Prostate gland (tissue), 2 donors: ENCODE results near the gene ITGAX. TPM values are rescaled to one million over a fixed set of nuclear protein-coding genes. Genes with fewer than 3 reads are reported as not detected.

ENCODE experiments used
- DNase-seq: peaks from one replicate; pipeline ENCODE4 v3.0.0-alpha.2; 2019; ENCODE audit warnings: low spot score
- H3K27ac ChIP-seq, 2 donors: fragments of 200-600 bp; sonication (generic); 2 replicates each; pipeline ENCODE4 v1.5.1; 2017 to 2019
- H3K27me3 ChIP-seq: fragments of 200-600 bp; sonication (generic); replicated peaks from 2 replicates; pipeline ENCODE4 v1.5.1; 2019; ENCODE audit not compliant: insufficient read depth
- H3K36me3 ChIP-seq, 2 donors: fragments of 200-600 bp; sonication (generic); 1 replicate in 1 of 2; 2 replicates in 1 of 2; pipeline versions ENCODE4 v1.5.1 to v1.8.1; 2017 to 2019
- H3K4me1 ChIP-seq: fragments of 200-600 bp; sonication (generic); replicated peaks from 2 replicates; pipeline ENCODE4 v1.5.1; 2019
- H3K4me3 ChIP-seq, 2 donors: fragments of 200-600 bp; sonication (generic); 2 replicates each; pipeline ENCODE4 v1.5.1; 2017 to 2019
- H3K9me3 ChIP-seq: fragments of 200-600 bp; sonication (generic); 2 replicates; pipeline ENCODE4 v1.5.1; 2017
- POLR2A ChIP-seq: fragments of 450-650 bp; IDR thresholded peaks from one replicate; pipeline ENCODE4 v1.6.1; 2016; ENCODE audit warnings: antibody characterized with exemption, mild to moderate bottlenecking
- POLR2AphosphoS5 ChIP-seq: sonication (generic); formaldehyde crosslinking; IDR thresholded peaks from one replicate; pipeline ENCODE4 v1.6.1; 2017; ENCODE audit warnings: antibody characterized with exemption
- WGBS: methylation state at CpG from one replicate; pipeline ENCODE4 v1.1.5; 2018; 5-methylcytosine and 5-hydroxymethylcytosine counted together
- intact Hi-C: fragments of 100-400 bp; cut with DNase I; formaldehyde crosslinking; loops from one replicate; pipeline ENCODE4 v1.14.2; 2022
- total RNA-seq, 2 donors: library from RNA; depleted of rRNA; stranded (reverse); fragments of >200 nt; gene quantifications; one replicate each; pipeline ENCODE4 v1.1.0, GENCODE V29; 2016
- TF ChIP-seq, protein P1 (sequence below), 4 experiments: fragments of 200-600 bp in 2 of 4; fragments of 450-650 bp in 2 of 4; sonication (generic) in 2 of 4; IDR thresholded peaks; 1 replicate in 3 of 4; 2 replicates in 1 of 4; pipeline ENCODE4 v1.5.1; 2016 to 2019; ENCODE audit warnings: antibody characterized with exemption in 4 of 4, mild to moderate bottlenecking in 2 of 4, moderate library complexity in 2 of 4

ITGAX gene
- total RNA-seq, 2 donors from 2014 or later: 2.0 to 3.7 TPM

DNA sequence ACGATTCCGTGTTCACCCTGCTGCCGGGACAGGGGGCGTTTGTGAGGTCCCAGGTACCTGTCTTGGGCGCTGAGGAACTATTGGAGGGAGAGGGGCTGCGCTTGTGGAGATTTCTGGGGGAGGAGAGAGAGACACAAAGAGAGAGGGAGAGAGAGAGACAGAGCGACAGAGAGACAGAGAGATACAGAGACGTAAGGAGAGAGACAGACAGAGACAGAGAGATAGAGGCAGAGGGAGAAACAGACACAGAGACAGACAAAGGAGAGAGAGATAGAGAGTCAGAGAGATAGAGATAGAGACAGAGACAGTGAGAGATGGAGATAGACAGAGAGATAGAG lies 24.5 kb upstream of the ITGAX start:
- no peak for DNase-seq
- no peak for TF ChIP-seq POLR2AphosphoS5
- TF ChIP-seq POLR2A: no peak
- TF ChIP-seq, protein P1, sequence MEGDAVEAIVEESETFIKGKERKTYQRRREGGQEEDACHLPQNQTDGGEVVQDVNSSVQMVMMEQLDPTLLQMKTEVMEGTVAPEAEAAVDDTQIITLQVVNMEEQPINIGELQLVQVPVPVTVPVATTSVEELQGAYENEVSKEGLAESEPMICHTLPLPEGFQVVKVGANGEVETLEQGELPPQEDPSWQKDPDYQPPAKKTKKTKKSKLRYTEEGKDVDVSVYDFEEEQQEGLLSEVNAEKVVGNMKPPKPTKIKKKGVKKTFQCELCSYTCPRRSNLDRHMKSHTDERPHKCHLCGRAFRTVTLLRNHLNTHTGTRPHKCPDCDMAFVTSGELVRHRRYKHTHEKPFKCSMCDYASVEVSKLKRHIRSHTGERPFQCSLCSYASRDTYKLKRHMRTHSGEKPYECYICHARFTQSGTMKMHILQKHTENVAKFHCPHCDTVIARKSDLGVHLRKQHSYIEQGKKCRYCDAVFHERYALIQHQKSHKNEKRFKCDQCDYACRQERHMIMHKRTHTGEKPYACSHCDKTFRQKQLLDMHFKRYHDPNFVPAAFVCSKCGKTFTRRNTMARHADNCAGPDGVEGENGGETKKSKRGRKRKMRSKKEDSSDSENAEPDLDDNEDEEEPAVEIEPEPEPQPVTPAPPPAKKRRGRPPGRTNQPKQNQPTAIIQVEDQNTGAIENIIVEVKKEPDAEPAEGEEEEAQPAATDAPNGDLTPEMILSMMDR (IDR thresholded peaks at IDR 0.05): no peak
- WGBS: 42% methylated on average over 8 of the region's 8 CpGs
- no peaks in the 10 kb centered on the region for H3K36me3 ChIP-seq
- H3K4me1 ChIP-seq: no peaks in the 10 kb centered on the region
- intact Hi-C loops: no loop called here
- H3K27me3 ChIP-seq: peaks cover 20% of the 10 kb centered on the region
- no peak overlapping the region for H3K27ac ChIP-seq
- H3K4me3 ChIP-seq: no peak overlapping the region
- H3K9me3 ChIP-seq: no peaks in the 10 kb centered on the region

DNA sequence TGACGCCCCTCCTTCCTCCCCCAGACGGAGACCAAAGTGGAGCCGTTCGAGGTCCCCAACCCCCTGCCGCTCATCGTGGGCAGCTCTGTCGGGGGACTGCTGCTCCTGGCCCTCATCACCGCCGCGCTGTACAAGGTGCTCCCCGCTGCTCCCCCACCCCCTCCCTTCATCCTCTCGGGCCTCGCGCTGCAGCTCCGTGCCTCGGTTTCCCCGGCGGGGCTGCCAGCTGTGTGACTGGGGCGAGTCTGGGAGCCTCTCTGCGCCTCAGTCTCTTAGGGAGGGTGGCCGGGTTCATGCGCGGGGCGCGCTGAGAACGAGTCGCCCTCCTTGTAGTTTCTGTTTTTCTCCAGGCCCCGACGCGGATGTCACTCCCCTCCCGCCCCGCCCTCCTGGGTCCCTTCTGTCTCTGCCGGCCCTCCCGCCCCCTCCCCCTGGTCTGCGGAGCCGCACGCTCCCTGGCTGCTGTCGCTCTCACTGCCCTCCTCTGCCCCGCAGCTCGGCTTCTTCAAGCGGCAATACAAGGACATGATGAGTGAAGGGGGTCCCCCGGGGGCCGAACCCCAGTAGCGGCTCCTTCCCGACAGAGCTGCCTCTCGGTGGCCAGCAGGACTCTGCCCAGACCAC lies 23.7 kb upstream of the ITGAX start:
- intact Hi-C loops: no loop called here
- Histone ChIP-seq H3K36me3 (no peaks in the 10 kb centered on the region), H3K27me3 (peaks cover 20% of the 10 kb centered on the region), H3K9me3 (no peaks in the 10 kb centered on the region), H3K4me1 (no peaks in the 10 kb centered on the region), H3K4me3 (peak overlapping the region; percentile 9 to 20), H3K27ac (no peak overlapping the region)
- no peak for DNase-seq
- TF ChIP-seq POLR2AphosphoS5 (no peak), POLR2A (no peak)
- TF ChIP-seq, protein P1 (IDR thresholded peaks at IDR 0.05): no peak
- WGBS: 2% methylated on average over 36 of the region's 46 CpGs

DNA sequence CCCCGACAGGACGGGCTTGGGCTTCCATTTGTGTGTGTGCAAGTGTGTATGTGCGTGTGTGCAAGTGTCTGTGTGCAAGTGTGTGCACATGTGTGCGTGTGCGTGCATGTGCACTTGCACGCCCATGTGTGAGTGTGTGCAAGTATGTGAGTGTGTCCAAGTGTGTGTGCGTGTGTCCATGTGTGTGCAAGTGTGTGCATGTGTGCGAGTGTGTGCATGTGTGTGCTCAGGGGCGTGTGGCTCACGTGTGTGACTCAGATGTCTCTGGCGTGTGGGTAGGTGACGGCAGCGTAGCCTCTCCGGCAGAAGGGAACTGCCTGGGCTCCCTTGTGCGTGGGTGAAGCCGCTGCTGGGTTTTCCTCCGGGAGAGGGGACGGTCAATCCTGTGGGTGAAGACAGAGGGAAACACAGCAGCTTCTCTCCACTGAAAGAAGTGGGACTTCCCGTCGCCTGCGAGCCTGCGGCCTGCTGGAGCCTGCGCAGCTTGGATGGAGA lies 23.1 kb upstream of the ITGAX start:
- intact Hi-C loops: no loop called here
- Histone ChIP-seq H3K27me3 (peaks cover 20% of the 10 kb centered on the region), H3K9me3 (no peaks in the 10 kb centered on the region), H3K27ac (no peak overlapping the region), H3K4me1 (no peaks in the 10 kb centered on the region), H3K36me3 (no peaks in the 10 kb centered on the region), H3K4me3 (no peak overlapping the region)
- 86% methylated on average over 21 of the region's 23 CpGs for WGBS
- TF ChIP-seq, protein P1 (IDR thresholded peaks at IDR 0.05): no peak
- TF ChIP-seq POLR2A (no peak), POLR2AphosphoS5 (no peak)
- DNase-seq: no peak

DNA sequence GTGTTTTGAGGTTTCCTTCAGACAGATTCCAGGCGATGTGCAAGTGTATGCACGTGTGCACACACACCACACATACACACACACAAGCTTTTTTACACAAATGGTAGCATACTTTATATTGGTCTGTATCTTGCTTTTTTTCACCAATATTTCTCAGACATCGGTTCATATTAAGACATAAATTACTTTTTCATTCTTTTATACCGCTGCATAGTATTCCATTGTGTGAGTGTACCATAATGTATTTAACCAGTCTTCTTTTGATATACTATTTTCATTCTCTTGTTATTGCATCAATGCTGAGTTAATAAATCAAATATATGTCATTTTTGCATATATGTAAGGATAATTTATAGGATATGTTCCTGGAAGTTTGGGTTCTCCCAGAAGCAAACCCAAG lies 22.4 kb upstream of the ITGAX start:
- Histone ChIP-seq H3K27me3 (peaks cover 20% of the 10 kb centered on the region), H3K27ac (no peak overlapping the region), H3K4me3 (no peak overlapping the region), H3K9me3 (no peaks in the 10 kb centered on the region), H3K4me1 (no peaks in the 10 kb centered on the region), H3K36me3 (no peaks in the 10 kb centered on the region)
- TF ChIP-seq POLR2AphosphoS5 (no peak), POLR2A (no peak)
- TF ChIP-seq, protein P1 (IDR thresholded peaks at IDR 0.05): no peak
- intact Hi-C loops: no loop called here
- no peak for DNase-seq
- 84% methylated on average over 4 of the region's 4 CpGs for WGBS
